IPS-NIHi7 (cell line): Measurements from ENCODE around the gene PPFIA3.
"Not testable (repeated sequence)": the region's sequence is repeated elsewhere in the genome, so short reads cannot be mapped to it uniquely, and the experiment has no call there.

Experiments used
- DNase-seq: peaks from one replicate; pipeline ENCODE4 v3.0.0; 2012; ENCODE audit warnings: mixed read lengths; ENCODE audit errors: extremely low spot score

Gene PPFIA3

GRCh38 chr19:49173198-49173597 is 53.9 kb downstream of the PPFIA3 start:
- DNase-seq, result no peak

GRCh38 chr19:49180659-49181058 is 61.3 kb downstream of the PPFIA3 start:
- DNase-seq, result no peak

GRCh38 chr19:49182010-49182847 is 62.9 kb downstream of the PPFIA3 start:
- not testable (repeated sequence) for DNase-seq

- no peak for DNase-seq
These were observed 63.6 kb downstream of the PPFIA3 start for GRCh38 chr19:49182848-49183375.

- DNase-seq, result no peak
These were observed 66.8 kb downstream of the PPFIA3 start for GRCh38 chr19:49186108-49186507.

- peak; percentile 60 for DNase-seq
These were observed 69.4 kb downstream of the PPFIA3 start for GRCh38 chr19:49188626-49189200.

- DNase-seq, result no peak
These were observed 69.9 kb downstream of the PPFIA3 start for GRCh38 chr19:49189259-49189658.

GRCh38 chr19:49190781-49191180 is 71.4 kb downstream of the PPFIA3 start:
- DNase-seq, result no peak

- no peak for DNase-seq
These were observed 74.6 kb downstream of the PPFIA3 start for GRCh38 chr19:49193822-49194394.

GRCh38 chr19:49194408-49194807 is 75.1 kb downstream of the PPFIA3 start:
- DNase-seq, result no peak

GRCh38 chr19:49196527-49197240 is 77.3 kb downstream of the PPFIA3 start:
- no peak for DNase-seq

- peak; percentile 52 for DNase-seq
These were observed 81.0 kb downstream of the PPFIA3 start for GRCh38 chr19:49200238-49200862.
